HG03439 (cell line): Measurements from ENCODE around the gene SYT14.
"Not testable (repeated sequence)": the region's sequence is repeated elsewhere in the genome, so short reads cannot be mapped to it uniquely, and the experiment has no call there.

Experiments used
- ATAC-seq: cut with Tn5 transposase; IDR thresholded peaks from one replicate; pipeline ENCODE4 v1.9.1; 2021; ENCODE audit warnings: mild to moderate bottlenecking, moderate library complexity; ENCODE audit not compliant: unreplicated experiment

SYT14 gene

GRCh38 chr1:209931141-209931540 is 6.9 kb upstream of the SYT14 start:
- ATAC-seq = no peak

DNA sequence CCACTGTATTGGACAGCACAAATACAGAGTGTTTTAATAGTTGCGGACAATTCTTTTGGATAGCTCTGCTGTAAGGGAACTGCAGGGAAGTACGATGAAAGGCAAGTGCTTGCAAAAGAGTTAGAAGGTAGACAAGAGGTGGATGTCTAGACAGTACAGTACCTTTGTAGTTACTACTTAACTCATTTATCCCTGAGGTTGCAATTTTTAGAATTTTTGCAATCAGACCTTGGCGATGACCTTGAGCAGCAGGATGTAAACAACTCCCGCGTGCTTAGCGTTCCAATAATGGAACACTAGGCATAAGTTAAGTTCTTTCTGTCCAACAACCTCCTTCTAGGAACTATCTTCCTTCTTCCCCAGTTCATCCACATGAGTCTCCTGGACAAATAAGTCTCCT is 1.9 kb upstream of the SYT14 start:
- ATAC-seq = no peak

DNA sequence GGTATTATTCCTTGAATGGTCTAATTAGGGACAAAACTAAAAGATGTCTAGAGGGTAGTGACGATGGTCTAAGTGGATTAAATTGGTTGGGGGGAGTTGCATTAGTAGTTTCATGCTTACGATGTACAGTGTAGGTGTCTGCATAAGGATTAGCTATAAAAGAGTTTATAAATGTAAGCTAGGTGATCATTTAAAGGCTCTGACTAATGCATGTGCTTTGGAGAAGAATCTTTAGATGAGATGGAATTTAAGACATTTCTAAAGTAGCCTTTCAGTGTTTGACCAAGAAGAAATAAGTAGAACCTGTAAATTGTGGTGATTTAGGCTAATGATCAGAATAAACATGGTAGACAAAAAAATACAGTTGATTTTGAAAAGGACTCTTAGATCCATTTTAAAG is 7.4 kb downstream of the SYT14 start:
- no peak for ATAC-seq

- no peak for ATAC-seq
Measured at GRCh38 chr1:209948155-209948554, 10.1 kb downstream of the SYT14 start.

GRCh38 chr1:209956116-209956515 is 18.1 kb downstream of the SYT14 start:
- ATAC-seq = no peak

- ATAC-seq = no peak
Measured at GRCh38 chr1:209959623-209960022, 21.6 kb downstream of the SYT14 start.

- ATAC-seq = no peak
Measured at GRCh38 chr1:209960926-209961325, 22.9 kb downstream of the SYT14 start.

GRCh38 chr1:209962388-209962787 is 24.4 kb downstream of the SYT14 start:
- no peak for ATAC-seq

DNA sequence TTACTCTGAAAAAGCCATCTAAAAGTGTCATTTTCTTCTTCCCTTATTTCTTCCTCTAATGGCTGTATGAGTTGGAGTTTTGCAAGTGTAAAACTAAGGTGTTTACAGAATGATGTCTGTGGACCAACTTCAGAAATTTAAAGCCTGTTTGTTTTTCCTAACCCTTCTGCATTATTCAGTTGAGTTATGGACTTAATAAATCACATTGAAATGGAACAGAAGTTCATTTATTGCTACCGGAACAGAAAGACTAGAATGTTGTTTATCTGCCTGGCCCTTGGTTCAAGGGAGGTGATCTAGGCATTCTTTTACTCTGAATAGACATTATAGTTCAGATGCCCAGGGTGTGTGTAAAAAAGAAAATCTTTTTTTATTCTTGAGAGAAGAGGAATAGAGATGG is 24.8 kb downstream of the SYT14 start:
- no peak for ATAC-seq

GRCh38 chr1:209965996-209966395 is 28.0 kb downstream of the SYT14 start:
- no peak for ATAC-seq

GRCh38 chr1:209978721-209979120 is 40.7 kb downstream of the SYT14 start:
- not testable (repeated sequence) for ATAC-seq

GRCh38 chr1:209983953-209984352 is 45.9 kb downstream of the SYT14 start:
- ATAC-seq = no peak

DNA sequence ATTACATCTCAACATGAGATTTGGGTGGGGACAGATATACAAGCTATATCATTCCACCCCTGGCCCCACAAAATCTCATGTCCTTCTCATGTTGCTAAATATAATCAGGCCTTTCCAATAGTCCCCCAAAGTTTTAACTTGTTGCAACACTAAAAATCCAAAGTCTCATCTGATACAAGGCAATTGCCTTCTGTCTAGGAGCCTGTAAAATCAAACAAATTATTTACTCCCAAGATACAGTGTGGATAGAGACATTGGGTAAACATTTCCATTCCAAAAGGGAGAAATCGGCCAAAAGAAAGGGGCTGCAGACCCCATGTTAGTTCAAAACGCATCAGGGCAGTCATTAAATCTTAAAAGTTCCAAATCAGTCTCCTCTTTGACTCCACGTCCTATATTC is 47.0 kb downstream of the SYT14 start:
- ATAC-seq = no peak

DNA sequence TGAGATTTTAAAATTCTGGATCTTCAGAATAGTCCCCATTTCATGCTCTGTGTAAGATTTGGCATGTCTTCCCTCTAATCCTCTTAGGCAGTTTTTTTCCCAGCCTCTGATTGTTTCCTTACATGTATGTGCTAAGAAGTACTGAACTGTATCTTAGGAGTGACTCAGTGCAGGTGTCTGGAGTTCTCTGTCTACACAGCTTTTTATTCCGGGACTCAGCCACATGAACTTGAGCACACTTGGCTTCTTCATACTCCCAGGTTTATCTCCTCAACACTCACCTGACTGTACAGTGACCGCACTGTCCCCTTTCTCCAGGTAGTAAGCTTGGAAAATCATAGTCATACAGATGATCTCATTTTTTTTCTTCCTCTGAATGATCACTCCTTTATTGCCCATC is 50.7 kb downstream of the SYT14 start:
- no peak for ATAC-seq

GRCh38 chr1:209989525-209989924 is 51.5 kb downstream of the SYT14 start:
- ATAC-seq = no peak

- ATAC-seq = no peak
Measured at GRCh38 chr1:209993061-209993830, 55.2 kb downstream of the SYT14 start.

- no peak for ATAC-seq
Measured at GRCh38 chr1:209996348-209996747, 58.3 kb downstream of the SYT14 start.

DNA sequence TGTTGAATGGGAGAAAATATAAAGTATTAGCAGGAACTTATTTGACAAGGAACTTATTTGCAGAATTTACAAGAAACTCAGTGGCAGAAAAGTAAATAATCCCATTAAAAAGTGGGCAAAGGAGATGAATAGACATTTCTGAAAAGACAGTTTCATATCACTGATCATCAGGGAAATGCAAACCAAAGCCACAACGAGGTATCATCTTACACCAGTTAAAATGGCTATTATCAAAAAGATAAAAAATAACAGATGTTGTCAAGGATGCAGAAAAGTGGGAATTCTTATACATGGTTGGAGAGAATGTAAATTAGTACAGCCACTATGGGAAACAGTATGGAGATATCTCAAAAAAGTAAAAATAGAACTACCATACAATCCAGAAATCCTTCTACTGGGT is 61.0 kb downstream of the SYT14 start:
- ATAC-seq = no peak

GRCh38 chr1:210001751-210002150 is 63.7 kb downstream of the SYT14 start:
- ATAC-seq = no peak

DNA sequence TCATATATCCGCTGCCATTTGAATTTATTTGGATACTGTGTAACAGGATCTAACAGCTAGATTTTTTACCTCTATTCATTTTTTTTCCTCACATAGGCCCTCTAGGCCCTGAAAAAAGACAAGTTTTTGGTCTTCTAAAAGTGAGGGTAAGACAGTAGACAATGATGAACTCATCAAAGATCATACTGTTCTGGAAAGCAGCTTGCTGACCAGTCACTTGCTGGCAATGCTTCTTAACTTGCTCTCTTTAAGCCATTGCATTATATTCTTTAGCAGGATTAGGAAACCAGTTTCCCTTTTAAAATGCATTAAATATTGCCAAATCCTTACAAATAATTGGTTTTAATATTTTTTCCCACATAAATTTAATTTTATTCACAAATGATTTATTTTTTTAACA is 65.5 kb downstream of the SYT14 start:
- no peak for ATAC-seq

- no peak for ATAC-seq
Measured at GRCh38 chr1:210010161-210010560, 72.1 kb downstream of the SYT14 start.

- ATAC-seq = no peak
Measured at GRCh38 chr1:210021145-210021860, 83.3 kb downstream of the SYT14 start.
